NCI-H187 treated with DMSO at 0.1 percent for 48 hours (cell line): Measurements from ENCODE around the gene PSTPIP1.

Experiments used
- DNase-seq: peaks from one replicate; lab custom pipeline; 2025; lab: John Stamatoyannopoulos, UW

Gene PSTPIP1

GRCh38 chr15:77070180-77070494, 75.2 kb downstream of the PSTPIP1 start:
- no peak for DNase-seq

GRCh38 chr15:77070495-77071304, 75.8 kb downstream of the PSTPIP1 start, which contains the start of gene TSPAN3:
Gene TSPAN3, minus strand, starts transcription at chr15:77071109. Its CDS starts 155 bp downstream, at chr15:77070954.
- DNase-seq: peak; percentile 36

- no peak for DNase-seq
Measured at GRCh38 chr15:77071305-77072223, 76.6 kb downstream of the PSTPIP1 start.

GRCh38 chr15:77074350-77074749, 79.4 kb downstream of the PSTPIP1 start:
- DNase-seq: no peak

- no peak for DNase-seq
Measured at GRCh38 chr15:77075528-77075927, 80.6 kb downstream of the PSTPIP1 start.

DNA sequence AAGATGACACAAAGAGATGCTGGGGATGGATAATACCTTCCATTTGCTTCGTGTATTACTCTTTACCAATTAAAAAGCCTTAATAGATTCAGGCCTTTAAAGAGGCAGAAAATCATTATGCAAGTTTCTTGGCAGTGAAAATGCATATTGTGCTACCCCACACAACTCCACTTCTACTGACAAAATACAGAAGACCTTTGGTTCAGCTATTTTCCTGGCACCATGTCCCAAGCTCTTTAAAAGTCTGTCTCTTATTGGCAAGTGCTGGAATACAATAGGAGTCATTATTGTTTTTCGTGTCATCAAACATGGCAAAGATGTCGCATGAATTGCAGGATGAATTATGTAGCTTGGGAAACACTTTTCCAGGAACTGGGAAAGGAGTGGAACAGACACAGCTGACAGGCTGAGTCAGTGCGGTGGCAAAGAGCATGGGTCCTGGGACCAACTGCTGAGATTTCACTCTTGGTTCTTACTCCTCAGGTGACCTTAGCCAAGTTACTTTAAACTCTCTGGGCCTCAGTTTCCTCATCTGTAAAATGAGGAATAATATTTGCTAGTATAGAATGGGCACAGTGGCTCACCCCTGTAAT, 81.5 kb downstream of the PSTPIP1 start:
- no peak for DNase-seq

GRCh38 chr15:77081971-77082370, 87.0 kb downstream of the PSTPIP1 start:
- no peak for DNase-seq

DNA sequence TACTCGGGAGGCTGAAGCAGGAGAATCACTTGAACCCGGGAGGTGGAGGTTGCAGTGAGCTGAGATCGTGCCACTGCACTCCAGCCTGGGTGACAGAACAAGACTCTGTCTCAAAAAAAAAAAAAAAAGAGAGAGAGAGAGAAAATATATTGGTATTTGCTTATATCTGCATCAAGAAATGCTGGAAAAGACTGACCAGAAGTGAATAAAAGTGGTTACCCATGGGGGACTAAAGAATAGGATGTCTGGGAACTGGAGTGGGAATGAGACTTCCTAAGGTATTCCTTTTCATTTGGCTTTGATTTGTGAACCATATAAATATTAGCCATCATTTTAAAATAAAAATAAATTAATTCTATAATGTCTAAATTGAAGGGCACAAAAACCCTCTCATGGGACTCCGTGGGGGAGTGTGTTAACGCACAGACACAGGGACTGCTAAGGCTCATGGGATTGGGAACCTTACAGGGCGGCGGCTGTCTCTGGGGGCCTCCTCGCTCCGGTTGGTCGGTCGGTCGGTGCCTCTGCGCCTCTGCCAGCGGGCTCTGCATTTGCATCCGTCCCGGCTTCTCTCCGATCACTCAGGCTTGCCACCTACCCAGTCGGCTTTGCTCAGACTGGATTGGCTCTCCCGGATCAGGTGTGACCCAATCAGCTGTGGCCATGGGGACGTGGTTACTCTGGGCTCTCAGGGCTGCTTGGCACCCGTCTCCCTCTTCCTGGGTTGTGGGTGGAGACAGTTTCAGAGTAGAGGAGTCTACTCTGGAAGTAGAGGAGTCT, 88.6 kb downstream of the PSTPIP1 start:
- DNase-seq: peak; percentile 31

GRCh38 chr15:77084436-77084835, 89.5 kb downstream of the PSTPIP1 start:
- DNase-seq: no peak

DNA sequence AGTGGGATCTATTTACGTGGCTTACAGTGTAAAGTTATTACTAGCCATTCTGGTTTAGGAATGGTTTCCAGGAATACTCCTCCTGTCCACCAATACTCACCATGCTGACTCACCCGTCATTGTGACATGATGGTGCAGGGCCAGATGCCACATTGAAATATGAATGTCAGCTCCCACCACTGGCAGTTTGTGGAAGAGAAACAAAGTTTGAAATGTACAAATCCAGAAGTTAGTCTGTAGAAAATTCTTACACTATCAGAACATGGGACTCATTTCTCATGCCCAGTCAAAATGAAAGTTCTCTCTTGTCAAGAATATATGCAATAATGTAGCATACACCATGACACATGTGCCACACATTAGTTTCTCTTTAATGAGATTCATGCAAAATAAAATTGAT, 90.4 kb downstream of the PSTPIP1 start:
- DNase-seq: no peak
